22Rv1 (cell line): ENCODE data around the gene NID2.

Experiments used
- ZFX ChIP-seq: fragments of 450-650 bp; IDR thresholded peaks from 2 replicates; pipeline ENCODE4 v1.6.1; 2017; ENCODE audit warnings: antibody characterized with exemption, borderline replicate concordance
- TF ChIP-seq, protein P1 (sequence below): fragments of 450-650 bp; IDR thresholded peaks from 2 replicates; pipeline ENCODE4 v1.5.1; 2017; ENCODE audit warnings: mild to moderate bottlenecking

DNA sequence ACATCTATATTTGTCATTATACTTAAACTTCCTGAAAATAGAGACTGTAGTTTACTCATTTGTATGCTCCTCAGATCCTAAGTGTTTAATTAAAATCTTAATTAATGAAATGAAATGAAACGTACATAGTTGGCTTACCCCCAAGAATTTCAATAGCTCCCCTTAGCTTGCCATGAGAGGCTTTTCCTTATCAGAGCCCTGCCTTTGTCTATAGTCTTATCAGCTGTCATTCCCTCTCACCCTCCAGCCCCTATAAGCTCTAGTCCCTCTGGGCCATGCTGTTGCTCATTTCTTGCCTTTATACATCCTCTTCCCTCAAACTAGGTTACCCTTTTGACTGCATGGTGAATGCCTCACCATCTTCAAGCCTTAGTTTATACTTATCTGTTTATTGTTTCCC, 80.6 kb downstream of the NID2 start:
- TF ChIP-seq, protein P1, sequence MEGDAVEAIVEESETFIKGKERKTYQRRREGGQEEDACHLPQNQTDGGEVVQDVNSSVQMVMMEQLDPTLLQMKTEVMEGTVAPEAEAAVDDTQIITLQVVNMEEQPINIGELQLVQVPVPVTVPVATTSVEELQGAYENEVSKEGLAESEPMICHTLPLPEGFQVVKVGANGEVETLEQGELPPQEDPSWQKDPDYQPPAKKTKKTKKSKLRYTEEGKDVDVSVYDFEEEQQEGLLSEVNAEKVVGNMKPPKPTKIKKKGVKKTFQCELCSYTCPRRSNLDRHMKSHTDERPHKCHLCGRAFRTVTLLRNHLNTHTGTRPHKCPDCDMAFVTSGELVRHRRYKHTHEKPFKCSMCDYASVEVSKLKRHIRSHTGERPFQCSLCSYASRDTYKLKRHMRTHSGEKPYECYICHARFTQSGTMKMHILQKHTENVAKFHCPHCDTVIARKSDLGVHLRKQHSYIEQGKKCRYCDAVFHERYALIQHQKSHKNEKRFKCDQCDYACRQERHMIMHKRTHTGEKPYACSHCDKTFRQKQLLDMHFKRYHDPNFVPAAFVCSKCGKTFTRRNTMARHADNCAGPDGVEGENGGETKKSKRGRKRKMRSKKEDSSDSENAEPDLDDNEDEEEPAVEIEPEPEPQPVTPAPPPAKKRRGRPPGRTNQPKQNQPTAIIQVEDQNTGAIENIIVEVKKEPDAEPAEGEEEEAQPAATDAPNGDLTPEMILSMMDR: no peak
- TF ChIP-seq ZFX: no peak
